ENCODE results near the gene MRPL53. TPM values are rescaled to one million over a fixed set of nuclear protein-coding genes. Genes with fewer than 3 reads are reported as not detected.

Gene MRPL53
- total and polyA plus RNA-seq, 2 of the 13 experiments (the other 11 are each of a cell fraction or from before 2014, with no cell fraction given) = 34.3 to 51.9 TPM

- TF ChIP-seq RERE (CRISPR knock-in tag; IDR thresholded peaks at IDR 0.05; ENCODE audit: low read depth) (peak; percentile 13; the same call in 1 of the 2 replicates), ERF (CRISPR knock-in tag; IDR thresholded peaks at IDR 0.05) (0 out of 2 replicates have a peak, but pooled peaks have one; percentile 24), GZF1 (CRISPR knock-in tag; IDR thresholded peaks at IDR 0.05) (0 out of 2 replicates have a peak, but pooled peaks have one; percentile 39), ZNF205 (CRISPR knock-in tag; IDR thresholded peaks at IDR 0.05) (no peak), FOXK2 (IDR thresholded peaks at IDR 0.05) (no peak), ZNF256 (CRISPR knock-in tag; conservative IDR thresholded peaks at IDR 0.05) (no peak), RARG (CRISPR knock-in tag; IDR thresholded peaks at IDR 0.05; ENCODE audit: low read depth) (no peak), ZKSCAN1 (IDR thresholded peaks at IDR 0.05; ENCODE audit: low read length) (no peak), ZNF879 (CRISPR knock-in tag; IDR thresholded peaks at IDR 0.05) (no peak), ZNF547 (CRISPR knock-in tag; IDR thresholded peaks at IDR 0.05) (peak; percentile 63), TFDP1 (CRISPR knock-in tag; IDR thresholded peaks at IDR 0.05; ENCODE audit: borderline replicate concordance) (no peak), ZNF10 (CRISPR knock-in tag; IDR thresholded peaks at IDR 0.05; ENCODE audit: borderline replicate concordance, low read depth) (no peak), TERF1 (CRISPR knock-in tag; IDR thresholded peaks at IDR 0.05) (no peak), SMC3 (IDR thresholded peaks at IDR 0.05; ENCODE audit: low read length) (no peak), ZNF558 (CRISPR knock-in tag; IDR thresholded peaks at IDR 0.05; ENCODE audit: borderline replicate concordance) (no peak), HIC2 (CRISPR knock-in tag; IDR thresholded peaks at IDR 0.05; ENCODE audit: low read depth) (peak; percentile 65; the same call in 1 of the 2 replicates), PRPF4 (IDR thresholded peaks at IDR 0.05; ENCODE audit: low read depth, low read length, poor library complexity, severe bottlenecking) (no peak)
Observed at GRCh38 chr2:74497777-74498499, 25.5 kb upstream of the MRPL53 start (continued).

All from HepG2 (cell line).